Astrocyte (in vitro differentiated cells and primary cell): ENCODE measurements around the gene SCLY. TPM values are rescaled to one million over a fixed set of nuclear protein-coding genes. Genes with fewer than 3 reads are reported as not detected.
A peak's percentile ranks its signal among the peaks of the same experiment; 100 is the strongest.

Experiments used
- DNase-seq: peaks from one replicate; pipeline ENCODE4 v3.0.0-alpha.2; 2010; ENCODE audit warnings: low read depth
- FAIRE-seq: peaks from 2 replicates; lab custom pipeline; 2011; peaks lifted over from hg19 to GRCh38; lab: Jason Lieb, UNC
- H2AFZ ChIP-seq: 2 replicates; pipeline ENCODE4 v1.6.0; 2012; ENCODE audit warnings: low read depth, low read length, inconsistent platforms
- H3K27ac ChIP-seq: 2 replicates; pipeline ENCODE4 v1.5.1; 2011; ENCODE audit warnings: low read depth, low read length, inconsistent platforms
- H3K27me3 ChIP-seq: 2 replicates; pipeline ENCODE4 v1.6.0; 2011; ENCODE audit warnings: low read length, inconsistent platforms; ENCODE audit not compliant: insufficient read depth
- H3K36me3 ChIP-seq: 2 replicates; pipeline ENCODE4 v1.5.1; 2011; ENCODE audit warnings: low read length, inconsistent platforms; ENCODE audit not compliant: insufficient read depth
- H3K4me1 ChIP-seq: 2 replicates; pipeline ENCODE4 v1.5.1; 2011; ENCODE audit warnings: low read length, inconsistent platforms; ENCODE audit not compliant: insufficient read depth
- H3K4me2 ChIP-seq: 2 replicates; pipeline ENCODE4 v1.6.0; 2012; ENCODE audit warnings: low read length, inconsistent platforms
- H3K4me3 ChIP-seq: 2 replicates; pipeline ENCODE4 v1.5.1; 2011; ENCODE audit warnings: low read depth, mild to moderate bottlenecking, low read length, inconsistent platforms; ENCODE audit not compliant: insufficient read depth
- H3K79me2 ChIP-seq: 2 replicates; pipeline ENCODE4 v1.6.0; 2012; ENCODE audit warnings: mild to moderate bottlenecking, low read length, inconsistent platforms; ENCODE audit not compliant: insufficient read depth
- H3K9ac ChIP-seq: 2 replicates; pipeline ENCODE4 v1.6.0; 2012; ENCODE audit warnings: mild to moderate bottlenecking, low read length, inconsistent platforms
- H3K9me3 ChIP-seq: 2 replicates; pipeline ENCODE4 v1.5.1; 2012; ENCODE audit warnings: low read depth, mild to moderate bottlenecking, low read length, inconsistent platforms; ENCODE audit not compliant: insufficient read depth
- H4K20me1 ChIP-seq: 2 replicates; pipeline ENCODE4 v1.6.0; 2012; ENCODE audit warnings: low read length, inconsistent platforms; ENCODE audit not compliant: insufficient read depth
- H3K27ac Mint-ChIP-seq: one replicate; pipeline ENCODE4 v1.8.0; 2021; ENCODE audit warnings: mild to moderate bottlenecking, mixed read lengths; ENCODE audit not compliant: unreplicated experiment
- H3K27me3 Mint-ChIP-seq: one replicate; pipeline ENCODE4 v1.8.0; 2021; ENCODE audit warnings: low read depth, mixed read lengths; ENCODE audit not compliant: unreplicated experiment
- H3K36me3 Mint-ChIP-seq: one replicate; pipeline ENCODE4 v1.8.0; 2021; ENCODE audit warnings: low read depth, mixed read lengths; ENCODE audit not compliant: unreplicated experiment
- H3K4me1 Mint-ChIP-seq: one replicate; pipeline ENCODE4 v1.8.0; 2021; ENCODE audit warnings: low read depth, mixed read lengths; ENCODE audit not compliant: unreplicated experiment
- H3K4me3 Mint-ChIP-seq: one replicate; pipeline ENCODE4 v1.8.0; 2021; ENCODE audit warnings: mild to moderate bottlenecking, moderate library complexity, mixed read lengths; ENCODE audit not compliant: unreplicated experiment
- H3K9me3 Mint-ChIP-seq: one replicate; pipeline ENCODE4 v1.8.0; 2021; ENCODE audit warnings: mild to moderate bottlenecking, mixed read lengths; ENCODE audit not compliant: unreplicated experiment
- EZH2 ChIP-seq: IDR thresholded peaks from 2 replicates; pipeline ENCODE4 v1.6.1; 2012; ENCODE audit warnings: mild to moderate bottlenecking, low read length, inconsistent platforms; ENCODE audit not compliant: insufficient read depth
- total RNA-seq: library from RNA; stranded (reverse); gene quantifications from 2 replicates; pipeline ENCODE4 v1.2.1, GENCODE V29; 2021
- TF ChIP-seq, protein P1 (sequence below): IDR thresholded peaks from 2 replicates; pipeline ENCODE4 v1.5.1; 2011; ENCODE audit warnings: low read depth, mild to moderate bottlenecking, inconsistent platforms, low read length, moderate library complexity; ENCODE audit not compliant: insufficient read depth

The SCLY gene
- total RNA-seq, 1 donor from 2014 or later: 15.4 TPM

- Mint-ChIP-seq H3K27me3 (no peaks in the 10 kb centered on the region), H3K27ac (peak overlapping the region; percentile 87), H3K9me3 (peaks cover 2% of the 10 kb centered on the region), H3K4me3 (peak overlapping the region; percentile 91), H3K4me1 (peaks cover 9% of the 10 kb centered on the region), H3K36me3 (peaks cover 4% of the 10 kb centered on the region)
- Histone ChIP-seq H3K4me1 (peaks cover 10% of the 10 kb centered on the region), H4K20me1 (no peaks in the 10 kb centered on the region), H3K4me3 (peak overlapping the region; percentile 83), H3K36me3 (no peaks in the 10 kb centered on the region), H3K9me3 (no peaks in the 10 kb centered on the region), H3K27ac (peak overlapping the region; percentile 82), H3K9ac (peak overlapping the region; percentile 90), H3K4me2 (peak overlapping the region; percentile 91), H2AFZ (peak overlapping the region; percentile 95), H3K79me2 (no peaks in the 10 kb centered on the region), H3K27me3 (no peaks in the 10 kb centered on the region)
- no peak for FAIRE-seq
- TF ChIP-seq, protein P1, sequence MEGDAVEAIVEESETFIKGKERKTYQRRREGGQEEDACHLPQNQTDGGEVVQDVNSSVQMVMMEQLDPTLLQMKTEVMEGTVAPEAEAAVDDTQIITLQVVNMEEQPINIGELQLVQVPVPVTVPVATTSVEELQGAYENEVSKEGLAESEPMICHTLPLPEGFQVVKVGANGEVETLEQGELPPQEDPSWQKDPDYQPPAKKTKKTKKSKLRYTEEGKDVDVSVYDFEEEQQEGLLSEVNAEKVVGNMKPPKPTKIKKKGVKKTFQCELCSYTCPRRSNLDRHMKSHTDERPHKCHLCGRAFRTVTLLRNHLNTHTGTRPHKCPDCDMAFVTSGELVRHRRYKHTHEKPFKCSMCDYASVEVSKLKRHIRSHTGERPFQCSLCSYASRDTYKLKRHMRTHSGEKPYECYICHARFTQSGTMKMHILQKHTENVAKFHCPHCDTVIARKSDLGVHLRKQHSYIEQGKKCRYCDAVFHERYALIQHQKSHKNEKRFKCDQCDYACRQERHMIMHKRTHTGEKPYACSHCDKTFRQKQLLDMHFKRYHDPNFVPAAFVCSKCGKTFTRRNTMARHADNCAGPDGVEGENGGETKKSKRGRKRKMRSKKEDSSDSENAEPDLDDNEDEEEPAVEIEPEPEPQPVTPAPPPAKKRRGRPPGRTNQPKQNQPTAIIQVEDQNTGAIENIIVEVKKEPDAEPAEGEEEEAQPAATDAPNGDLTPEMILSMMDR: no peak
- no peak for DNase-seq
Measured at GRCh38 chr2:238060096-238060541, 682 bp upstream of the SCLY start.

GRCh38 chr2:238061315-238062202, 758 bp downstream of the SCLY start:
- H3K36me3 Mint-ChIP-seq: peaks cover 7% of the 10 kb centered on the region
- no peaks in the 10 kb centered on the region for H3K36me3 ChIP-seq
- peak overlapping the region; percentile 91 for H3K4me2 ChIP-seq
- DNase-seq (peak; percentile 20), FAIRE-seq (no peak)
- H3K27ac Mint-ChIP-seq: peak overlapping the region; percentile 80
- peak overlapping the region; percentile 91 for H3K9ac ChIP-seq
- peak overlapping the region; percentile 97 for H2AFZ ChIP-seq
- no peaks in the 10 kb centered on the region for H3K27me3 ChIP-seq
- TF ChIP-seq EZH2: no peak
- TF ChIP-seq, protein P1: no peak
- peaks cover 2% of the 10 kb centered on the region for H3K9me3 Mint-ChIP-seq
- no peaks in the 10 kb centered on the region for H3K79me2 ChIP-seq
- H3K27me3 Mint-ChIP-seq: no peaks in the 10 kb centered on the region
- H3K27ac ChIP-seq: peak overlapping the region; percentile 59
- H3K4me1 ChIP-seq: peaks cover 10% of the 10 kb centered on the region
- H3K4me1 Mint-ChIP-seq: peaks cover 9% of the 10 kb centered on the region
- H3K4me3 ChIP-seq: peak overlapping the region; percentile 97
- H3K4me3 Mint-ChIP-seq: peak overlapping the region; percentile 97
- H3K9me3 ChIP-seq: no peaks in the 10 kb centered on the region
- H4K20me1 ChIP-seq: no peaks in the 10 kb centered on the region
